HEK293 (cell line): ENCODE data around the gene CRELD1.

Experiments used
- EGR2 ChIP-seq: fragments of 450-650 bp; formaldehyde crosslinking; IDR thresholded peaks from 2 replicates; pipeline ENCODE4 v1.5.1; 2016; ENCODE audit warnings: low read depth, missing biosample characterization, missing genetic modification characterization
- HOXA7 ChIP-seq: sonication (generic); formaldehyde crosslinking; IDR thresholded peaks from 2 replicates; pipeline ENCODE4 v1.8.1; 2022; ENCODE audit warnings: missing genetic modification reagents, borderline replicate concordance
- KLF1 ChIP-seq: fragments of 450-650 bp; formaldehyde crosslinking; IDR thresholded peaks from 2 replicates; pipeline ENCODE4 v1.5.1; 2016; ENCODE audit warnings: missing biosample characterization, missing genetic modification characterization
- KLF7 ChIP-seq: fragments of 450-650 bp; formaldehyde crosslinking; IDR thresholded peaks from 2 replicates; pipeline ENCODE4 v1.5.1; 2016; ENCODE audit warnings: missing biosample characterization, missing genetic modification characterization, borderline replicate concordance
- OSR2 ChIP-seq: fragments of 450-650 bp; formaldehyde crosslinking; IDR thresholded peaks from 2 replicates; pipeline ENCODE4 v1.5.1; 2016; ENCODE audit warnings: missing biosample characterization, missing genetic modification characterization
- PATZ1 ChIP-seq: fragments of 450-650 bp; formaldehyde crosslinking; IDR thresholded peaks from 2 replicates; pipeline ENCODE4 v1.5.1; 2016; ENCODE audit warnings: missing biosample characterization, missing genetic modification characterization
- PRDM2 ChIP-seq: fragments of 450-650 bp; formaldehyde crosslinking; IDR thresholded peaks from 2 replicates; pipeline ENCODE4 v1.5.1; 2016; ENCODE audit warnings: missing biosample characterization, missing genetic modification characterization, borderline replicate concordance
- PRDM4 ChIP-seq: fragments of 450-650 bp; formaldehyde crosslinking; IDR thresholded peaks from 2 replicates; pipeline ENCODE4 v1.5.1; 2017; ENCODE audit warnings: missing biosample characterization, missing genetic modification characterization
- YY2 ChIP-seq: fragments of 450-650 bp; formaldehyde crosslinking; IDR thresholded peaks from 2 replicates; pipeline ENCODE4 v1.5.1; 2016; ENCODE audit warnings: missing biosample characterization, missing genetic modification characterization
- ZBTB1 ChIP-seq: fragments of 450-650 bp; formaldehyde crosslinking; IDR thresholded peaks from 2 replicates; pipeline ENCODE4 v1.5.1; 2016; ENCODE audit warnings: missing biosample characterization, missing genetic modification characterization
- ZBTB48 ChIP-seq: fragments of 450-650 bp; formaldehyde crosslinking; IDR thresholded peaks from 2 replicates; pipeline ENCODE4 v1.5.1; 2016; ENCODE audit warnings: missing biosample characterization, missing genetic modification characterization
- ZFP37 ChIP-seq: fragments of 450-650 bp; formaldehyde crosslinking; IDR thresholded peaks from 2 replicates; pipeline ENCODE4 v1.5.1; 2016; ENCODE audit warnings: missing biosample characterization, missing genetic modification characterization
- ZIC2 ChIP-seq: fragments of 450-650 bp; formaldehyde crosslinking; IDR thresholded peaks from 2 replicates; pipeline ENCODE4 v1.5.1; 2016; ENCODE audit warnings: missing biosample characterization, missing genetic modification characterization
- ZNF10 ChIP-seq: fragments of 450-650 bp; formaldehyde crosslinking; IDR thresholded peaks from 2 replicates; pipeline ENCODE4 v1.5.1; 2017; ENCODE audit warnings: missing biosample characterization, missing genetic modification characterization
- ZNF157 ChIP-seq: fragments of 450-650 bp; formaldehyde crosslinking; IDR thresholded peaks from 2 replicates; pipeline ENCODE4 v1.5.1; 2016; ENCODE audit warnings: missing biosample characterization, missing genetic modification characterization
- ZNF214 ChIP-seq: fragments of 450-650 bp; formaldehyde crosslinking; IDR thresholded peaks from 2 replicates; pipeline ENCODE4 v1.5.1; 2017; ENCODE audit warnings: missing biosample characterization, mild to moderate bottlenecking, missing genetic modification characterization, borderline replicate concordance
- ZNF221 ChIP-seq: fragments of 450-650 bp; formaldehyde crosslinking; IDR thresholded peaks from 2 replicates; pipeline ENCODE4 v1.5.1; 2017; ENCODE audit warnings: missing biosample characterization, missing genetic modification characterization, borderline replicate concordance
- ZNF394 ChIP-seq: fragments of 450-650 bp; formaldehyde crosslinking; IDR thresholded peaks from 2 replicates; pipeline ENCODE4 v1.5.1; 2016; ENCODE audit warnings: missing biosample characterization, missing genetic modification characterization, mild to moderate bottlenecking, moderate library complexity, borderline replicate concordance
- ZNF433 ChIP-seq: fragments of 450-650 bp; formaldehyde crosslinking; IDR thresholded peaks from 2 replicates; pipeline ENCODE4 v1.5.1; 2016; ENCODE audit warnings: missing biosample characterization, missing genetic modification characterization, low read depth
- ZNF548 ChIP-seq: fragments of 450-650 bp; formaldehyde crosslinking; IDR thresholded peaks from 2 replicates; pipeline ENCODE4 v1.5.1; 2016; ENCODE audit warnings: missing biosample characterization, missing genetic modification characterization
- ZNF626 ChIP-seq: fragments of 450-650 bp; sonication (Bioruptor Pico); formaldehyde crosslinking; IDR thresholded peaks from 2 replicates; pipeline ENCODE4 v1.5.1; 2018; ENCODE audit warnings: missing biosample characterization, missing genetic modification characterization, inconsistent platforms
- ZNF76 ChIP-seq: fragments of 450-650 bp; formaldehyde crosslinking; IDR thresholded peaks from 2 replicates; pipeline ENCODE4; 2016; ENCODE audit warnings: low read depth, missing biosample characterization, missing genetic modification characterization, borderline replicate concordance
- ZNF792 ChIP-seq: fragments of 450-650 bp; formaldehyde crosslinking; IDR thresholded peaks from 2 replicates; pipeline ENCODE4 v1.5.1; 2016; ENCODE audit warnings: missing biosample characterization, missing genetic modification characterization
- ZNF830 ChIP-seq: fragments of 450-650 bp; IDR thresholded peaks from 2 replicates; pipeline ENCODE4 v1.5.0; 2018; ENCODE audit warnings: missing biosample characterization, missing genetic modification characterization, low read depth, mild to moderate bottlenecking, moderate library complexity
- ZSCAN16 ChIP-seq: fragments of 450-650 bp; formaldehyde crosslinking; IDR thresholded peaks from 2 replicates; pipeline ENCODE4 v1.5.1; 2016; ENCODE audit warnings: missing biosample characterization, missing genetic modification characterization
- ZSCAN30 ChIP-seq: fragments of 450-650 bp; IDR thresholded peaks from 2 replicates; pipeline ENCODE4 v1.5.1; 2018; ENCODE audit warnings: missing biosample characterization, mild to moderate bottlenecking, missing genetic modification characterization, moderate library complexity
- ZSCAN4 ChIP-seq: fragments of 450-650 bp; formaldehyde crosslinking; IDR thresholded peaks from 2 replicates; pipeline ENCODE4 v1.5.1; 2017; ENCODE audit warnings: missing biosample characterization, missing genetic modification characterization
- ZXDB ChIP-seq: fragments of 450-650 bp; formaldehyde crosslinking; IDR thresholded peaks from 2 replicates; pipeline ENCODE4 v1.5.1; 2016; ENCODE audit warnings: missing biosample characterization, missing genetic modification characterization

CRELD1 gene

GRCh38 chr3:9890249-9891071, 43.2 kb upstream of the CRELD1 start, which contains the start of gene JAGN1 (continued):
- TF ChIP-seq PATZ1 (tag by site-specific recombination): peak; percentile 97
- peak; percentile 81 for TF ChIP-seq ZBTB48 (tag by site-specific recombination)
- TF ChIP-seq ZSCAN16 (tag by site-specific recombination): no peak; the same call in 1 of the 2 replicates
- peak; percentile 94 for TF ChIP-seq ZBTB1 (tag by site-specific recombination)
- TF ChIP-seq ZNF626 (tag by site-specific recombination): no peak
- peak; percentile 35 for TF ChIP-seq ZIC2
- TF ChIP-seq PRDM2 (tag by site-specific recombination): no peak
- 0 out of 2 replicates have a peak, but pooled peaks have one; percentile 27 for TF ChIP-seq ZSCAN4
- TF ChIP-seq OSR2: peak; percentile 21; the same call in 1 of the 2 replicates
- 0 out of 2 replicates have a peak, but pooled peaks have one; percentile 13 for TF ChIP-seq ZNF548 (tag by site-specific recombination)
- TF ChIP-seq EGR2: peak; percentile 82
- peak; percentile 17 for TF ChIP-seq KLF1 (tag by site-specific recombination)
- TF ChIP-seq ZNF10: peak; percentile 38; the same call in 1 of the 2 replicates
- TF ChIP-seq ZNF792 (tag by site-specific recombination): peak; percentile 45; the same call in 1 of the 2 replicates
- TF ChIP-seq ZNF830 (tag by site-specific recombination): no peak
- no peak for TF ChIP-seq ZNF433 (tag by site-specific recombination)
- no peak for TF ChIP-seq HOXA7 (CRISPR knock-in tag)
- TF ChIP-seq ZSCAN30 (tag by site-specific recombination): 0 out of 2 replicates have a peak, but pooled peaks have one; percentile 25
- no peak for TF ChIP-seq ZNF157 (tag by site-specific recombination)
- no peak for TF ChIP-seq ZNF221
- TF ChIP-seq ZNF214: no peak
- TF ChIP-seq KLF7 (tag by site-specific recombination): no peak; the same call in 1 of the 2 replicates
- TF ChIP-seq ZXDB (tag by site-specific recombination): peak; percentile 93
- peak; percentile 66; the same call in 1 of the 2 replicates for TF ChIP-seq ZNF394 (tag by site-specific recombination)
- TF ChIP-seq YY2 (tag by site-specific recombination): peak; percentile 76
- TF ChIP-seq PRDM4 (tag by site-specific recombination): no peak
- TF ChIP-seq ZNF76 (tag by site-specific recombination): peak; percentile 76; the same call in 1 of the 2 replicates
- peak; percentile 93 for TF ChIP-seq ZFP37 (tag by site-specific recombination)
